ENCODE results near the gene CAMSAP1.

The CAMSAP1 gene

GRCh38 chr9:135770771-135771170, 136.6 kb downstream of the CAMSAP1 start:
- no peak for DNase-seq

GRCh38 chr9:135770203-135770535, 137.2 kb downstream of the CAMSAP1 start:
- DNase-seq = no peak

- DNase-seq = no peak
Measured at GRCh38 chr9:135769489-135770202, 137.7 kb downstream of the CAMSAP1 start.

GRCh38 chr9:135768516-135769218, 138.7 kb downstream of the CAMSAP1 start:
- no peak for DNase-seq

GRCh38 chr9:135766707-135767106, 140.6 kb downstream of the CAMSAP1 start:
- DNase-seq = no peak

- DNase-seq = no peak
Measured at GRCh38 chr9:135766251-135766650, 141.1 kb downstream of the CAMSAP1 start.

GRCh38 chr9:135765416-135765815, 141.9 kb downstream of the CAMSAP1 start:
- DNase-seq = no peak

GRCh38 chr9:135764731-135765130, 142.6 kb downstream of the CAMSAP1 start:
- DNase-seq = no peak

GRCh38 chr9:135763716-135764446, 143.5 kb downstream of the CAMSAP1 start:
- DNase-seq = no peak

GRCh38 chr9:135762921-135763320, 144.4 kb downstream of the CAMSAP1 start:
- DNase-seq = no peak

- DNase-seq = no peak
Measured at GRCh38 chr9:135761845-135762168, 145.5 kb downstream of the CAMSAP1 start.

- DNase-seq = no peak
Measured at GRCh38 chr9:135761150-135761844, 146.0 kb downstream of the CAMSAP1 start.

GRCh38 chr9:135760465-135760864, 146.9 kb downstream of the CAMSAP1 start:
- DNase-seq = no peak

GRCh38 chr9:135759676-135760300, 147.6 kb downstream of the CAMSAP1 start:
- DNase-seq = no peak

- DNase-seq = no peak
Measured at GRCh38 chr9:135758870-135759269, 148.5 kb downstream of the CAMSAP1 start.
